GM19099 (cell line): Measurements from ENCODE around the gene JPH3.

Source experiments
- POLR2A ChIP-seq: IDR thresholded peaks from 3 replicates; pipeline ENCODE4 v1.6.1; 2011; ENCODE audit warnings: low read depth; ENCODE audit not compliant: insufficient read length; ENCODE audit errors: extremely low read depth

Gene JPH3

GRCh38 chr16:87569601-87570571 is 32.4 kb upstream of the JPH3 start:
- TF ChIP-seq POLR2A = no peak

DNA sequence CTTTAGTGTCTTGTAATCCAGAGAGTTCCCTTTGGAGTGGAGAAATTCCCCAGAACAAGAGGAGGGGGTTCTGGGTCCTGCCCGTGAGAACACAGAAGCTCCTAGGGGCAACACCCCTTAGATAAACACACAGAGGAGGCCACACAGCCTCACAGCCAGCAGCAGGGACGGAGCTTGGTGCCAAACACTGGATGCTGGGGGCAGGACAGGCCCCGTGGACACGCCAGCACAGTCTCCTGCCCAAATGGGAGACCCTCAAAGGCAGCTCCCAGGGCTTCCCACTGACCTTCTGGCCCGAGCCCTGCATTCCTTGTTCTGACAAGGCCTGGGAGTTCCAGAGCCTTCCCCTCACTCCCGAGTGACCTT is 31.8 kb upstream of the JPH3 start:
- TF ChIP-seq POLR2A = no peak

DNA sequence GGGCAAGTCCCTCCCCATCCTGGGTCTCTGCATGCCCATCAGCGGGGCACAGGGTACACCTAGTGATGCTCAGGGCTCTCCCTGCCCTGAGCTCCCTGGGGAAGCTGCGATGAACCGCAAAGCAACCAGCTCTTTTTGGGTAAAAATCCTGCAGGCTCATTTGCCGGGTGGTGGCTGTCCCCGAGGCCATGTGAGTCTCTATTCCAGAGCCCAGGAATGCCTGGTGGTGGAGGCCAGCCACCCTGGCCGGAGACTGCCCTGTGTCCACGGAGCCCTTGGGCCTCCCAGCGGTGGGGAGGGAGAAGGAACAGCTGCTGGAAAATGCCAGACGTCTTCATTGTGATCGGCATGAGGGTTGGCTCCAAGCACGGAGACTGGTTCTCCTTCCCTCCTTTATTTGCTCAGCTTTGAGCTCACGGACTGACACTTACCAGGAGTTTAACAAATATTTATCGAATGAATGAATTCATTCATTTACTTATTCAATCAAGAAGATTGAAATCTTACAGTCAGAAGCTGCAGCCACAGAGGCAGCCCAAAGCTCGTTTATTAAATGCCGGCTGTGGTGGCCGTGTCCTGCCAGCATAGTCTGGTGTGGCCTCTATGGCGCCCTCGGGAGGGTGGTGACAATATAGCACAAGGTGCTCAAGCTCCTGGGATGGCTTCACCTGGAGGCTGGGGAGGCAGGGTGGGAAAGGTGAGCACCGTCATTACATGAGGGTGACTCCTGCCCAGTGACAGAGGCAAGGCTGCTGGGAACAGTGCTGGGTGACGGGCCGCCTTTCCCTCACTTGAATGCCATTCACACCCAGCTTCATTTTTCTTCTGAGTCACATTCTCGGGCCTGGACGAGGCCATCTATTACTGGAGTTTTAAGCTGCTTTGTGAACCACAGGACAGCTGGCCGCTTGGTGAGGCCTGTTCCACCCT is 31.1 kb upstream of the JPH3 start:
- no peak for TF ChIP-seq POLR2A

GRCh38 chr16:87571868-87572244 is 30.5 kb upstream of the JPH3 start:
- no peak for TF ChIP-seq POLR2A

DNA sequence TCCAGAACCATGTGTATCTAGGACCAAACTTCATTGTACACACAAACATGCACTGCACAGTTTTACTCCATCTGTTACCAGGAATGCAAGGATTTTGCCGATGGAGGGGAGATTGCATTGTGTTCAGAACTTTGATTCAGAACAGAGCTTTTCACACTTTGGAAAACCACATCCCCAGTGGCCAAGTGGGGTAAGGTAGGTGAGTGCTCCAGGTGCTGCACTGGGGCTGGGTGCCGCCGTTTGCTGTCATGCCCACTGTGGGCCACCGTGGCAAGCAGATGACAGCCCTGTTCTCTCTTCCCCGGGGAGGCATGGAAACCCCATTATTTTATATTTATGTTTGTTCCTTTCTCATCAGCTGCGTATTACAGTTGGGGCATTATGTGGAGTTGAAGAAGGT is 29.3 kb upstream of the JPH3 start:
- no peak for TF ChIP-seq POLR2A

GRCh38 chr16:87575027-87575804 is 27.1 kb upstream of the JPH3 start:
- TF ChIP-seq POLR2A = no peak

DNA sequence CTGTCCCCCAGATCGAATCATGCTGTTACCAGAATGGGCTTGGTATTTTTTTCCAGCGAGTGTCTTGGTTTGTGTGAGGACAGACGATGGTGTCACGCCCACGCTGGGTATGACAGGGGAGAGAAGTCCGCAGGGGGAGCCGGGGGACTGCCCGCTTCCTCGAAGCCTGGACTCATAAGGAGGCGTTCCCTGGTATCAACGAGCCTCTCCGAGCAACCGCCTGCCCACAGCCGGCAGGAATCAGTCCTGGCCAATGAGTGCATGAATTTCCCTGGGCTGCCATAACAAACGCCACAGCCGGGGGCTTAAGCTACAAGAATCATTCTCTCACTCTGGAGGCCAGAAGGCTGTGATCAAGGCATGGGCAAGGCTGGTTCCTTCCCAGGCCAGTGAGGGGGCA is 26.1 kb upstream of the JPH3 start:
- TF ChIP-seq POLR2A = no peak

GRCh38 chr16:87579691-87580090 is 22.6 kb upstream of the JPH3 start:
- TF ChIP-seq POLR2A = no peak

- TF ChIP-seq POLR2A = no peak
These were observed 21.4 kb upstream of the JPH3 start for GRCh38 chr16:87580855-87581261.

GRCh38 chr16:87581857-87582215 is 20.5 kb upstream of the JPH3 start:
- no peak for TF ChIP-seq POLR2A

DNA sequence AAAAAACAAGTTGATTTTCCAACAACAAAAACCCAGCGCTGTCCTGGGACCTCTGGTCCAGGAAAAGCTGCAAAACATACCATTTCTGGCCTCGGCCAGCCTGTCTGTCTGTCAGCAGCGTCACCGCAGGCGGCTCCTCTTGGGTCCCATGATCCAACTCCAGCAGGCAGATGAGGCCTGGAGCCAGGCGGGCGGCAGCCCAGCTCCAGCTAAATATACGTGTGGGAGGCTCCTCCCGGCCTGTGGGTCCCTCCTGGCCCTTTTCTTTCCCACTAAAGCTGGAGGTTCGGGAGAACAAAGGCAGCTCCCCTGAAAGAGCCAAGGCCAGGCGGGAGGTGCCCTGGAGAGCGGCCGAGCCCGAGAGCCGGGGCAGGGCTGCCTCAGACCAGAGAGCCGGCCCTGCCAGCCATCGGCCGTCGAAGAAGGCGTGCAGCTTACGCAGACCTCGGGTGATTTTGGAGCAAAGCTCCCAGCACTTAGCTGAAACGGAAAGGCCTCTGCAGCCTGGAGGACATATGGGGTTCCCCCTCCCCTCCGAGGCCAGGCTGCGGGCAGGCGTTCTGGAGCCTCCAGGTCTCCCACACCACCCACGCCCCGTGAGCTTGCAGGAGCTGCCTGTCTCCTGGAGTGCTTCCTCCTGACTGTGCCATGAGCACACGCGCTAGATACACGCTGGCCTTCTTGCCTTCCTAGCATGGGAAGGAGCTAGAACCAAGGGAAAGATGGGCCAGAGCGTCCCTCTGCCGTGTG is 19.9 kb upstream of the JPH3 start:
- no peak for TF ChIP-seq POLR2A

GRCh38 chr16:87582966-87583325 is 19.4 kb upstream of the JPH3 start:
- TF ChIP-seq POLR2A = no peak

- no peak for TF ChIP-seq POLR2A
These were observed 18.7 kb upstream of the JPH3 start for GRCh38 chr16:87583453-87584131.

GRCh38 chr16:87584271-87584670 is 18.0 kb upstream of the JPH3 start:
- TF ChIP-seq POLR2A = no peak
